Measurements from ENCODE around the gene ZDHHC15. TPM values are rescaled to one million over a fixed set of nuclear protein-coding genes. Genes with fewer than 3 reads are reported as not detected.

ZDHHC15 gene
- not detected in 2 replicates for total RNA-seq

GRCh38 chrX:75522565-75523431 is at the start of gene ZDHHC15:
Gene ZDHHC15, minus strand, starts transcription at chrX:75523037. Its CDS starts 13 bp downstream, at chrX:75523024.

Other genes starting within 250 kb of the ZDHHC15 start
- 4.8 and 9.4 TPM in 2 replicates for gene UPRT, start 249.0 kb downstream of the ZDHHC15 start, total RNA-seq